NCI-H345 (cell line): ENCODE data around the gene HMGCS2.
"Not testable (repeated sequence)": the region's sequence is repeated elsewhere in the genome, so short reads cannot be mapped to it uniquely, and the experiment has no call there.

ENCODE experiments used
- DNase-seq: peaks from one replicate; lab custom pipeline; 2025; lab: John Stamatoyannopoulos, UW

Gene HMGCS2

DNA sequence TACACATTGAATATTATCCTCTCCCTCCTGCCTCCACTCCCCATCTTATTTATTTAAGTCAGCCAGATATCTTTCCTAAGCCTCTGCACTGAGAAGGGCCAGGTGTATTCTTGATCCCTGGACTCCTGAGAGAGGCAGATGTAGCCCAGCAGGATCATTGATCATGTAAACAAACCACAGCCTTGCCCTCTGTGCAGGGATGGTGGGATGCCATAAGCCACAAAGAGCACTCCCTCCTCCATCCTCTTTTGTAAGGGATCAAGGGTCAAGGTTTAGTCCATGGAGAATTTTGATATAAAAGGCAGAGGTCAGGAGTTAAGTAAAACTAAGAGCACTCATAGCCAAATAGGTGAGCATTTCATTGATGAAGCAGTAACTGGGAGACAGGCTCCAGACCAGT is 39.7 kb downstream of the HMGCS2 start:
- peak; percentile 10 for DNase-seq

DNA sequence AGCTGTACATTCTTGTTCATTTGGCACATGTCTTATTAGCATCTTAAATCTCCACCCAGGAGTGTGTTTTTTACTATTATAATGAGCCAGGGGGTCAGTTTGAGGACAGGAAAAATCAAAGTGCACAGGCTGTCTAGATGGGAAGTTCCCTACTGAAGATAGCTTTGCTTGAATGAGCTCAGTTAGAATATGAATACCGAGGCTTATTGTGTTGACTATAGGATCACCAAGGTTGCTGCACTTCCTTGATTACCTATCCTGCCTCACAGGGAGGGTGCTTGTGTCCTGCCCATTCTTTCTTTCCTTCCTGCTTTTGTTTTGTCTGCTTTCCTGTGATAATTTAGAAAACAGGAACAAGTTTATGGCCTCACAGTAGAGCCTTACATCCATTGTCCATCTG is 40.7 kb downstream of the HMGCS2 start:
- DNase-seq, result no peak

DNA sequence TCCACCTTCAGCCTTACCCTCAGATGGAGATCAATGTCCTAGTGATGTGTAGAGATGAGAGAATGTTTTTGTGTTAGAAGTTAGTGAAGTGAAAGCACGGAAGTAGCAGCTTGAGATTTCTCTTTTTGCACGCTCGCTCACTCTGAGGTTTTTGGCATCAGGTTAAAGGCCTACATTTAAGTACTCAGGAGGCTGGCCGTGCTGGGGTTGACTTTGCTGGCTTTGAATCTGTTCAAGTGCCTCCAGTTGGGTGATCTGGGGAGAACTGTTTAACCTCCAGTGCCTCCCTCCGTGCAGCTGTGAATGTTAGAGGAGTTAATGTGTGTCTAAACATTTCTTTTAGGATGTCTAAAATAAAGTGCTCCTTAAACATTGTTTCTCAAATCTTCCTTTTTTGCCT is 43.1 kb downstream of the HMGCS2 start:
- no peak for DNase-seq

DNA sequence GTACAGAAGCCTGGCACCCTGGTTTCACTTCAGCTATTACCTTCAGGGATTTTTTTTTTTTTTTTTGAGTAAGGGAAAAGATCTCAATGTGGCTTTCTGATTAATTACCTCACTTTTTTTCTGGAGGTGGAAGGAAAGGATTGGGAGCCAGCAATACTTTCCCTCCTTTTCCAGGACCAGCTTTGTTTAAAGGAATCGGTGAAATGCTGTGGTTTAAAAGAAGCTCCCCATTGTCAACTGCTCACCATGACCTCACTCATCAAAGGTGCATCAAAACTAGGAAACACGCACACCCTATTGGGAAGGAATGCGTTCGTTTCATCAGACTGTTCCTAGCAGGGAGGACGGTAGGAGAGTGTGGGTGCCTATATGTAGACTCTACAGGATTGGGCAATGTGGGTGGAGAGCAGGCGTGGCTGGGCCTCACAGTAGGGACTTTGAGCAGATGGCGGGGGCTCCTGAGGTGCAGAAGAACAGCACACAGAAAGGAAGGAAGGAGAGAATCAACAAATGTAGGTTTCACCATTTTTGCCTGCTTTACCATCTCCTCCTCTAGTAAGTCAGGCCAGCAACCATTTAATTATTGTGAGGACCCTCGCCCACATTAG is 44.0 kb downstream of the HMGCS2 start:
- DNase-seq, result no peak

DNA sequence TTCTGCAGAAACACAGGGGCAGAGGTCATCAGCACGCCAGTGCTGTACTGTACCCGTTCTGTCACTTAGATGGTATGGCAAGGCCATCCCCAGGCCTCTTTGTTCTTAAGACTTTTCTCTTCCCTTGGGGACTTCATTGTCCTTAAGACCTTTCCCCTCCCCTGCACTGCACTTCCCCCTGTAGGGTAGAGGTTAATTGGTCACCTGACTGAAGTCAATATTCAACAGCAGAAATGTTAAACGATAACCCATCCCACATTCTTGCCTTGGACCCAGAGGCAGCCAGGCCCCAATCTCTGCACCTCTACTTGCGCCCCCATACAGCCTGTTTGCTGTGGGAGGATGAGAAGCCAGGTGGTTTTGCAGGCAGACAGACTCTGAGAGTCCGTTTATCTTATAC is 46.8 kb downstream of the HMGCS2 start:
- DNase-seq, result no peak

DNA sequence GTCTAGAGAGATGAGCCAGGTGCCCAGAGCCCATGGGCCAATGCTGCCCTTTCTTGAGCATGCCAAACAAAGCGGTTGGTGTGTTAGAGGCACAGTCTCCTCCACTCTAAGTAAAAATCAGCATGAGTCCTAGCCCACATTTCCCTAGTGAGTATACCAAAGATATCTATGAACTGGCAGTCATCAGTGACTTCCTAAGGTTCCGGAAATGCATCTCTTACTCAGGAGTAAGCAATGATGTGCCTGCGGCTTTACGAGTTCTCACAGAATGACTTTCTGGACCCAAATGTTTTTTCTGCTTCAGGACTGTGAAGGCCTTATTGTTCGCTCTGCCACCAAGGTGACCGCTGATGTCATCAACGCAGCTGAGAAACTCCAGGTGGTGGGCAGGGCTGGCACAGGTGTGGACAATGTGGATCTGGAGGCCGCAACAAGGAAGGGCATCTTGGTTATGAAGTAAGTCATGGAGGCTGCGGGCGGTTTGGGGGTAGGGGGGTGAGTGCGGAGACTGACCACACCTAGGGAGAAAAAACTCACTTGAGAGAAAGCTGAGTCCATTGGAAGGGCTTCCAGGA is 47.8 kb downstream of the HMGCS2 start:
- no peak for DNase-seq

DNA sequence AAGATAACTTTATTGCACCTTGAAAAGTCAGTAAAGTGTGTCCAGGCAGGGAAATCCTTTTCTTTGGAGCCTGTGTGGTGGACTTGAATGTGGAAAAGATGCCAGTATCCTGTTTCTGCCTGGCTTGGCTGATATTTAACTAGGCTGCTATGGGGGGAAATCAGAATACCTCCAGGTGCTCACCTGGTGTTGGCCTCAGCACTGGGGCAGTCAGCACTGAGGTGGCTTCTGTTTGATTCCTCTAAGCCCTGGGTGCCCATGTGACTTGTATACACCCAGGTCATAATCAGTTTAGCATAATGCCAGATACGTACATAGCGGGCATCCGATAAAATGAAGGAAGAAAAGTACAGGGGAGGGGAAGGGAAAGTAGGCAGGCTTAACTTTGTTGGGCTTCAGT is 49.7 kb downstream of the HMGCS2 start:
- DNase-seq, result no peak

DNA sequence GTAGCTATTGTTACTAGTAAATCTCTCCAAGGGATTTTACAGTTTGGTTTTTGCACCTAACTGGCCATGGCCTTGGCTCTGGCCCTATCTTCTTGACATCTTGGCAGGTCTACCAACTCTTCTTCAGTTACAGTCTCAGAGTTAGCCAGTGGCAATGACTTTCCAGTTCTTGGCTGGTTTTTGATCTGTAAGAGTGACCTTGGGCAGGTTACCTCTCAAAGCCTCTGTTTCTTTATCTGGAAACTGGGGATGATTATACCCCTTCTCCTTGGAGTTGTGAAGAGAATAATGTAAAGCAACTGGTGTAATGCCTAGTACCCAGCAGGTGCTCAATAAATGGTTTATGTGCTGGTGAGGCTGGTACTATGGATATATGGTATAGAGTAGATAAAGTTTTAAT is 50.3 kb downstream of the HMGCS2 start:
- no peak for DNase-seq

DNA sequence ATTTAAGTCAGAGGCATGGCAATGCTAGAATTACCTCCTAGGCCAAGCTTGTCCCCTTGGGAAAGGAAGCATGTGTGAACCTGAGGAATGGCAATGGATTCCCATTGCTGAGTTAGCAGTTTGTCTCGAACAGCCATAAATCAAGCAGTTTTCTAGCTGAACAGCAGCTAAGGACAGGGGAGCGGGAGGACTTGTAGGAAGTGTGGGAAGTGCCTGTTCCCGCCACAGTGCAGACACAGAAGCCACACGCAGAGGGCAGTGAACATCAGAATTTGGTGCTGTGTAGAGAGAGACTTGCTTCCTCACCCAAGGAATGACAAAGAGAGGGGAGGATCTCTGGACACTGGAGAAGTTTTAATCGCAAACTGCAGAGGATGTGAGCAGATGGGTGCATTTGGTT is 53.2 kb downstream of the HMGCS2 start:
- DNase-seq, result no peak

DNA sequence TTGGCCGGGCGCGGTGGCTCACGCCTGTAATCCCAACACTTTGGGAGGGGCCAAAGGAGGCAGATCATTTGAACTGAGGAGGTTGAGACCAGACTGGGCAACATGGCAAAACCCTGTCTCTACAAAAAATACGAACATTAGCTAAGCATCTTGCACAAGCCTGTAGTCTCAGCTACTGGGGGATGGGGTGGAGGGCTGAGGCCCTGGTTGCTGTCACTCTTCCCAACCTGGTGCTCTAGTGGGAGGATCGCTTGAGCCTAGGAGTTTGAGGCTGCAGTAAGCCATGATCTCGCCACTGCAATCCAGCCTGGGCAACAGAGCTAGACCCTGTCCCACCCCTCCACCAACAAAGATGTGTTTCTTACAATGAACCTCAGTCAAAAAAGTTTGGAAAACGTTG is 54.1 kb downstream of the HMGCS2 start:
- no peak for DNase-seq

DNA sequence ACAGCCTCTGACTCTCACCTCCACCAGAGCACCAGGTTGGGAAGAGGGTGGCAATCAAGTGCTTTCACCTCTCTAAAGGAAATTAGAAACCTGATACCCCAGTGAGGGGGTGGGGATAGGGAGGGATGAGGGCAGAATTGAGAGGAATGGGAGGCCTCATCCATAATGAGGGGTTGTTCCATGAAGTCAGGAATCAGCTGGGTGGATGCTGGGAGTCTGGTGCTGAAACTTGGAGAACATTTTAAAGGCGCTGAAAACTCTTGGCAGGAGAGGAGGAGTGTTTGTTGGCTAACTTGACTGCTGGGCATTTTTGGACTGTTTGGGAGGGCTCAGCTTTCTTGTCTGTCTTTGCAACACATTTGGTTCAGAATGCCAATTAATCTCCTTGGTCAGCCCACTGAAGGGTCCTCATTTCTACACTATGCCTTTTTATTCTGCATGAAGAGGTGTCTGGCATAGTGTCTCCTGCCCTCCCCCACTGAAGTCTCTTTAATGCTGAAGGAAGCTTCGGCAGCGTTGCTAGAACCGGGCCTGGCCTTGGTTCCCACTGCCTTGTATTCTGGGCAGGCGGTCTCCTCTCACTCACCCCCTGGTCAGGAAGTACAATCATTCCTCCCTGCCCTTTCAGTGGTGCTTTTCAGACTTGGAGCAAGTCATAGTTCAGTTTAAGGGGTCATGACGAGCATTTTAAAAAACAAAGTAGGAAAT is 54.8 kb downstream of the HMGCS2 start:
- peak; percentile 51 for DNase-seq

DNA sequence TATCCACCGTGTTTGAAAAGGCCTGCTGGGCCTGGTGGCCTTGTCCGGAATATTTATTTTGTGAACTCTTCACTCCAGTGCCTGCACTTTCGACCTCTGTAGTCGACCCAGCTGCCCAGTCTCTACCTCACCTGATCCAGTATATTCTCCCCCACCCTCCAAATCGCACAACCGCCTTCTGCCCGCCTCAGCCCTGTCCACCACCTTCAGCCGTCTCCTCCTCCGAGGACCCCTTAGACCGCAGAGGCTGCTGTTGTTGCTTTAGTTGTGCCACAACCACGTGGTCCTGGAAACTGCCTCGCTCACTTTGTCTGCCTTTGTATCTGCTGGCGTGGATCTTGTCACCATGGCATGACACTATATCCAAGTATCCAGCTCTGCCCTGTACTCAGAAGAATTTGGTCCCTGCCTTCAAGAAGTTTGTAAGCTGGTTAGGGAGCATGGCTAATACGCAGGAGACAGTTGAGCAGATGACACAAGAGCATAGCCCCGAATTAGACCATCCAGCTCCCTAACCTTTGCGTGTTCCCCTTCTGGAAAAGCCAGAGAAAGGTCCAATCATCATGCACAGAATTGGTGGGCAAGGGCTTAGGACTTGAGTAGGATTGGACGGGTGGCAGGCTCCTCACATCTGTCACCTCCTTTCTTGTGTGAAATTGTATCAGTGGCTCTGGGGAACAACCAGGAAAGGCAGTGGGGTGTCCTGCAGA is 55.5 kb downstream of the HMGCS2 start:
- peak; percentile 18 for DNase-seq

DNA sequence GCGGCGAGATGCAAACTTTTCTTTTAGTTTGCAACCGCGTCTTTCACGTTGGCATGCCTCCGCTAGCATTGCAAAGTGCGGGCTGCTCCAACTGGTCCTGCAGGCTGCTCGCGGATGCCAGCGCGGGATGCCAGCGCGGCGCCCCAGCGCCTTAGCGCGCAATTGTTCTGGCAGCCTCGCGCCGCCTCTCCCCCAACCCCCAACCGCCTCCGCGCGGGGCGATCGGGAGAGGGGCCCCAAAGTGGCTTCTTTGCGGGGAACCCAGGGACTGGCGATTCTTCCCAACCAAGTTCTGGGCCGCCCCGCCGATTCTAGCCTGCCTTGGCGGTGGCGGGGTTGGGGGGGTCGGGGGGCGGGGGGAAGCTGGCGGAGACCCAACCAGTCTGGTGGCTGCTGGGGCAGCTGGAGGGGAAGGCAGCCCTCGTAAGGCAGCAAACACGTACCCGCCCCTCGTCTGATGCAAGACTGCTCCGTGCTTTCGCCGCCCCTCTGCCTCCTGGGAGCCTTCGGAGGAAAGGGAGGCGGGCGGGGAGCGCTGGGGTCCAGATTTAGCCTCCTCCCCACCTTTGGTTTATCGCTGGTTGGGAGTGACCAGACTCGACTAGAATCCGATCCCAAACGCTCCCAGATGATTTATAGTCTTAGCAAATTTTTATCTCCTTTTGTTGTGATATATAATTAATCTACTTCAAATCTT is 56.2 kb downstream of the HMGCS2 start:
- DNase-seq, result peak; percentile 83

DNA sequence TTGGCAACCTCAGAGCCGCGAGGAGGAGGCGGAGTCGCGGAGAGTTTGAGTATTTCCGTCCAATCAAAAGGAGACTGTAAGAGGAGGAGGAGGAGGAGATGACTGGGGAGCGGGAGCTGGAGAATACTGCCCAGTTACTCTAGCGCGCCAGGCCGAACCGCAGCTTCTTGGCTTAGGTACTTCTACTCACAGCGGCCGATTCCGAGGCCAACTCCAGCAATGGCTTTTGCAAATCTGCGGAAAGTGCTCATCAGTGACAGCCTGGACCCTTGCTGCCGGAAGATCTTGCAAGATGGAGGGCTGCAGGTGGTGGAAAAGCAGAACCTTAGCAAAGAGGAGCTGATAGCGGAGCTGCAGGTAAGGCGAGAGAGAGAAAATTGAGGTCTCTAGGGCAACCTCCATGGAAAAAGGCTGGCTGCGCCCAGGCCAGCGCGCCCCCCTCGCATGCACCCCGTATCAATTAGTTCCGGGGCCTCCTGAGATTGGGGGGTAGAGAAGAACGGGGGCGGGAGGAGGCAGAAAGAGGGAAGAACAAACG is 56.8 kb downstream of the HMGCS2 start, which contains the start of gene PHGDH:
Gene PHGDH, plus strand, starts transcription at position 131 of the 538 bp plus-strand sequence. Its CDS starts 89 bp downstream, at position 220.
- peak; percentile 92 for DNase-seq

DNA sequence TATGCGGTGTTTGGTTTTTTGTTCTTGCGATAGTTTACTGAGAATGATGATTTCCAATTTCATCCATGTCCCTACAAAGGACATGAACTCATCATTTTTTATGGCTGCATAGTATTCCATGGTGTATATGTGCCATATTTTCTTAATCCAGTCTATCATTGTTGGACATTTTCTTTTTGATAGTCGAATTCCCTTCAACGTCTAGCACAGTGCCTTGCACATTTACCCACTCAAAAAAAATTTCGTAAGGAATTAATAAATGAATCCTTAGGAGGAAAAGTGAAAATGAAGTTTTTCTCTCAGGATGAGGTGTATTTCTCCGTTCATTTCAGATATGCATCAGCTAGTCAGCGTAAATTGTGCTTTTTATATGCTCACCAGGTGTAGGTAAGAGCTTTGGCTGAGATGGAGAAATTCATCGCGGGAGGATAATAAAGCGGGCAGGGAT is 57.3 kb downstream of the HMGCS2 start:
- DNase-seq, result not testable (repeated sequence)

DNA sequence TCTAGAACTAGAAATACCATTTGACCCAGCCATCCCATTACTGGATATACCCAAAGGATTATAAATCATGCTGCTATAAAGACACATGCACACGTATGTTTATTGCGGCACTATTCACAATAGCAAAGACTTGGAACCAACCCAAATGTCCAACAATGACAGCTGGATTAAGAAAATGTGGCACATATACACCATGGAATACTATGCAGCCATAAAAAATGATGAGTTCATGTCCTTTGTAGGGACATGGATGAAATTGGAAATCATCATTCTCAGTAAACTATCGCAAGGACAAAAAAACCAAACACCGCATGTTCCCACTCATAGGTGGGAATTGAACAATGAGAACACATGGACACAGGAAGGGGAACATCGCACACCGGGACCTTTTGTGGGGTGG is 62.1 kb downstream of the HMGCS2 start:
- DNase-seq, result not testable (repeated sequence)

DNA sequence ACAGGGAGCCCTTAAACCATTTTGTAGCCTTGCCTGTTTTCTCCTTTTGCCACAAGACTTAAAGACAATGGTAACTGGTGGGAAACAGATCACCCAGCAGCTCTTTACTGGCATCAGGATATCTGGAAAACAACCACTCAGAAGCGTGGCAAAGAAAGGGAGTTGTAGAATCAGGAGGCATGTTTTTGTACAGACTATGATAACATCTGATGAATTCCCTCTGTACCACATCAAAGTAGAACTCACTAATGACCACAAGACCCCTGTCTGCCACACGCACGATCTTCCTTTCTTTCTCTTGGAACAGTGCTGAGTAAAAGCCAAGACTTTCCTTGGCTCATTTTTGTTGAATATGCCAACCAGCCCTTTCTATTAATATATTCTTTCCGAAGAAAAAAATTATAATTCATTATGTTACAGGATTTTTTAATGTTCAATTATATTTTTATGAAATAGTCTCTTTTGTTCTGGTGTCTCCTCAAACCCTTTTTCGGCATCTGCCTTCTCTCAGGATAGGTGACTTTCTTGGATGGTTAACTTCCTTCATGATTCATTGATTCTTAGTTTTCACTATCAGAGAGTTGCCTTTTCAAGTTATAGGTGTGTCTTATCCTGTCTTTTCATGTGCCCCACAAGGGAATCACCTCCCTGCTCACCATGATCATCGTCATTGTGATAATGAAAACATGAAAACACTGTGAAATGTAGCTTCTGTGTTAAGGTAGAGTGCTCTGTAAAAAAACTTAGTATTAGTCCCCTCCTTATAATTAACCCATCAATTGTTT is 64.8 kb downstream of the HMGCS2 start:
- no peak for DNase-seq

DNA sequence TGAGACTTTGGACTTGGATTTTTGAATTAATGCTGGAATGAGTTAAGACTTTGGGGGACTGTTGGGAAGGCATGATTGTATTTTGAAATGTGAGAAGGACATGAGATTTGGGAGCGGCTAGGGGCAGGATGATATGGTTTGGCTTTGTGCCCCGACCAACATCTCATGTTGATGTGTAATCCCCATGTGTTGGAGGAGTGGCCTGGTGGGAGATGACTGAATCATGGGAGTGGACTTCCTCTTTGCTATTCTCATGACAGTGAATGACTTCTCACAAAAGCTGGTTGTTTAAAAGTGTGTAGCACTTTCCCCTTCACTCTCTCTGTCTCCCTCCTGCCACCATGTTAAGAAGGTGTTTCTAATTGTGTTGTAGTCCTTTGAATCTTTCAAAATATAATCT is 66.3 kb downstream of the HMGCS2 start:
- no peak for DNase-seq

DNA sequence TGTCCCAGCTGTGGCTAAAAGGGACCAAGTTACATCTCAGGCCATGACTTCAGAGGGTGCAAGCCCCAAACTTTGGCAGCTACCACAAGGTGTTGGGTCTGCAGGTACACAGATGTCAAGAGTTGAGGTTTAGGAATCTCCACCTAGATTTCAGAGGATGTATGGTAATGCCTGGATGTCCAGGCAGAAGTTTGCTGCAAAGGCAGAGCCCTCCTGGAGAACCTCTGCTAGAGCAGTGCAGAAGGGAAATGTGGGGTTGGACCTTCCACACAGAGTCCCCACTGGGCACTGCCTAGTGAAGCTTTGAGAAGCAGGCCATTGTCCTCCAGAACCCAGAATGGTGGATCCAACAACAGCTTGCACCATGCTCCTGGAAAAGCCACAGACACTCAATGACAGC is 67.0 kb downstream of the HMGCS2 start:
- no peak for DNase-seq

DNA sequence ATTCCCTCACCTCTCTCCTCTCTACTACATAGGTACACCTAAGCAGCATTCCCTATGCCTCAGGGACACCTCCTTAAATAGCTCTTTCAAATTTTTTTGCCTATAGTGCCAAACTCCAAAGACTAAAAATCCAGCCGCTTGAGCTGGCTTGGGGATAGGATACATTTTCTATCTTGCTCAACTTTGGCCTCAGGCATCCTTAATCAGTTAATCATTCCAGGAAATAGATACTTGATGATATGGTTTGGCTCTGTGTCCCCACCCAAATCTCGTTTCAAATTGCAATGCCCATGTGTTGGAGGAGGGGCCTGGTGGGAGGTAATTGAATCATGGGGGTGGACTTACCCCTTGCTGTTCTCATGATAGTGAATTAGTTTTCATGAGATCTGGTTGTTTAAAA is 68.4 kb downstream of the HMGCS2 start:
- no peak for DNase-seq
